ENCODE results near the gene LAMTOR1. TPM values are rescaled to one million over a fixed set of nuclear protein-coding genes. Genes with fewer than 3 reads are reported as not detected.

LAMTOR1 gene
- polyA plus RNA-seq, 3 donors, result 123 to 133 (median 128) TPM

DNA sequence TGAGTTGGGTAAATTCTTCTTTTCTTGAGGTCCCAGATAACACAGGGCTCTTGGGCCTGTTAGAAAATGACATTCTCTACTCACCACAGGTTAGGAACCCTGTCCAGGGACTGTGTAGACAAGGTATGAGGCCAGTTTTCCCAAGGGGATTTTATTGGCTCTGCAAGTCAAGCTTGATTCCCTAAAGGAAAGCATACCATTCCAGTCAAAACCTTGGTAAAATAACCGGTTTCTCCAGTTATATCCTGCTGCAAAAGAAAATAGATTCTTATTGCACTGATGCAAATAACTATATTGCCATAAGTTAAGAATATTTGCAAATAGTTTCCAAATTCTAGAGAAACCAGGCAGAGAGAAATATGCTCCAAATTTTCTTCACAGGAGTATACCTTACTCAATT lies 22.9 kb upstream of the LAMTOR1 start:
- DNase-seq, result no peak

DNA sequence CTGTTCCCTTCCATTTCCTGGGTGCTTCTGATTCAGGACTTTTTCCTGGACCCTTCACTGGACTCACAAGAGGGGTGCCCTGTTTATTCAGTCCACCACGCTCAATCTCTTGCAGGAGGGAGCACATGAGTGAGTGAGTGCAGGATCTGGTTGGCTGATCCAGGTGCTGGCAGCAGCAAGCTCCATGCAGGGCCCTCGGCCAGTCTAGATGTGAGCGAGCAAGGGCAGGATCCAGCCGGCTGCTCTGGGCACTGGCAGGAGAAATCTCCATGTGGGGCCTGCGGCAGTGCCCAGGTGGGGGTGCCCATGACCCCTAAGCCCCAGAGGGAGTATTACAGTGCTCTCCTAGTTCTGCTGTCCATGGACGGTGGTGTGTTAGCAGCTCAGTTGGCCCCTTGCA lies 20.9 kb upstream of the LAMTOR1 start:
- no peak for DNase-seq

DNA sequence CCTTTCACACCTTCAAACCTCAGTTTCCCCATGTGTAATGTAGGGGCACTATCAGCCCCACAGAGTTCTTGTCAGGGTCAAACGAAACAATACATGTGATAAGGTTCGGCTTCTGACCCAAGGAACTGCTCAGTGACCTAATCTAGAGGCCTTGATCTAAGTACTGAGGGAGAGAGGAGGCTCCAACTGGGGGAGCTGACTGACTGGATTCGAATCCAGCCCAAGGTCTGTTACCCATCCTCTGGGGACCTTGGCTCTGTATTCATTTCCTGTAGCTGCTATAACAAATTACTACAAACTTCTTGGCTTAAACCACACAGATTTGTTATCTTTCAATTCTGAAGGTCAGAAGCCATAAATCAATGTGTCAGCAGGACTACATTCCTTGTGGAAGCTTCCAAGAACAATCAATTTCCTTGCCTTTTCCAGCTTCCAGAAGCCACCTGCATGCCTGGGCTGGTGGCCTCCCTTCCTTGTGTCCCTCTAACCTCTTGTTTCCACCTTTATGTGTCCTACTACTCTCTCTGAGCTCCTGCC lies 20.1 kb upstream of the LAMTOR1 start:
- no peak for DNase-seq

DNA sequence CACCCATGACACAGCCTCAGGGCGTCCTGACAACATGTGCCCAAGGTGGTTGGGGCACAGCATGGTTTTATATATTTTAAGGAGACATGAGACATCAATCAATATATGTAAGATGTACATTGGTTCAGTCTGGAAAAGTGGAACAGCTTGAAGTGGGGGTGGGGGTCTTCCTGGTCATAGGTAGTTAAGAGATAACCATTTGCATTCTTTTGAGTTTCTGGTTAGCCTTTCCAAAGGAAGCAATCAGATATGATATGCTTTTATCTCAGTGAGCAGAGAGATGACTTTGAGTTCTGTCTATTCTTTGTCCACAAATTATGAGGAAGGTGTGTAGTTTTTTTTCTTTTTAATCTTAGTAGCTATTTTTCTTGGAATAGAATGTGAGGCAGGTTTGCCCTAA lies 19.5 kb upstream of the LAMTOR1 start:
- no peak for DNase-seq

DNA sequence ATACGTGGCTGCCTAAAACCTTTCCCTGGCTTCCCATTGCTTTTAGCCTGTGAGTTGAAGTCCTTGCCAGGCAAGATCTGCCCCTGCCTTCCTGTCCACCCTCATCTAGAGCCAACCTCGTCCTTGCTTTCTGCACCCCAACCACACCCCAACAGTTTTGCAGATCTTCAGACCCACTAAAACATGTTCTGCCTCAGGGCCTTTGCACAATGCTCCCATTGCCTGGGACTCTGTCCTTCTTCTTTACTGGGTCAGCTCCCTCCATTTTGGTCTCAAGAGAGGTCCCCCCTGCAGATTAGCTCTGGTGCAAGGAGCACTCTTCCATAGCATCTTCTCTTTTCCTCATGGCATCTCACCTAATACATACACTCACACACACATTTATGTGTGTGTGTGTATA lies 17.8 kb upstream of the LAMTOR1 start:
- no peak for DNase-seq

DNA sequence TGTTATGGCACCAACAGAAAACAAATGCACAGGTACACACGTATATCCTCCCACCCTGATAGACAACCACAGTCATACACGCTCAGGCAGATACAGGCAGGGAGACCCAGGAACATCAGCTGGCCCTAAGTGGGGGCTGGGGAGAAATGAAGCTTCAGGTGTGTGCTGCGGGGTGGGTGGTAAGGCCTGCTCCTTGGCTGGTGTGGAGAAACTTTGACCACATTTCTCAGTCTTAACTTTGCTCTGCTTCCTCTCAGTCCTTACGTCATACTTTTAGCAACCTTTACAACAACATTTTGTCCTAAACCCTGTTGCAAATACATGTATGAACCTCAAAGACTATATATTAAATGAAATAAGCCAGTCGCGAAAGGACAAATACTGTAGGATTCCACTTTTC lies 16.1 kb upstream of the LAMTOR1 start:
- DNase-seq, result no peak

DNA sequence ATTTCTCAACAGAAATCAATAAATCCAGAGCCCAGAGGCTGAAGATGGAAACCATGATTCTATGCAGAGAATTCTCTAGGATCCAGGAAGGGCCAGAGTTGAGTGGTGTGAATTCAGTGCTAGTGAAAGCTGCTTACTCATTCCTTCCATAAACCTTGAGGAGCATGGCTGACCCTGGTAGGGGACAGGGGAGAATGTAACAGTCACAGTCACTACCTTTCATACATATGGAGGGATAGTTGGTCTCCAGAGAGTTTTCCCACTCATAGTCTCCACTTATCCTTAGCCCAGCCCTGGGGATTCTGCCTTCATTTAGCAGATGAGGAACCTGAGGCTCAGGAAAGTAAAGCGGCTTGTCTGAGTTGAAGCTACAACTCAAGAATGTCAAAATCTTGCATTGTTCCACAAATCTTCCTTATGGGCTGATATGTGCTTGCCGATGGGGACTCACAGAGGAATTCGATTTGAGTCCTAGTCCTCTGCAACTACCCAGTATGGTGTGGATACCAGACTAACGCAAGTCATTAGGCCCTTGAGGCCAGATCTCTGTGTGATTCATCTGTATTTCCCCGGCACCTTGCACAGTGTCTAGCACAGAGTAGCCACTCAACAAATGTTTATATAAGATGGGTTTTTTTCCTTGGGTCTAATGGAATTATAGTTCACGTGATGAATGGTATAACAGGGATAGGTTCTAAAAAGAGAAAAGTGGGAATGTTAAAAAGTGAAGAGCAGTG lies 13.1 kb upstream of the LAMTOR1 start:
- DNase-seq, result no peak

DNA sequence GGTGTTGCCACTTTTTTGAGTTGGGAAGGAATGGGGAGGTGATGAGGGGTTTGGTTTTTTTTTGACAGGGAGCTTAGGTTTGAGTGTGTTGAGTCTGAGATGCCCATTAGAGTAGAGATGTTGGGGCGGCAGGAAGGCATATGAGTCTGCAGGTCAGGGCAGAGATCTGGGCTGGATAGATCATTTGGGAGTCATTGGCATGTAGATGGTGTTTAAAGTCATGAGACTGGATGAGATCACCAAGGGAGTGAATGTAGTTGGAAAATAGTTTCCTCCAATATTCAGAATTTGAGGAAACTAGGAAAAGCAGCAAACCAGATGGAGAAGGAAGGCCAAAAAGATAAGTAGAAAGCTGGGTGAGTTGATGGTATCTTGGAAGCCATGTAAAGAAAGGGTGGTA lies 11.5 kb upstream of the LAMTOR1 start:
- DNase-seq, result no peak

DNA sequence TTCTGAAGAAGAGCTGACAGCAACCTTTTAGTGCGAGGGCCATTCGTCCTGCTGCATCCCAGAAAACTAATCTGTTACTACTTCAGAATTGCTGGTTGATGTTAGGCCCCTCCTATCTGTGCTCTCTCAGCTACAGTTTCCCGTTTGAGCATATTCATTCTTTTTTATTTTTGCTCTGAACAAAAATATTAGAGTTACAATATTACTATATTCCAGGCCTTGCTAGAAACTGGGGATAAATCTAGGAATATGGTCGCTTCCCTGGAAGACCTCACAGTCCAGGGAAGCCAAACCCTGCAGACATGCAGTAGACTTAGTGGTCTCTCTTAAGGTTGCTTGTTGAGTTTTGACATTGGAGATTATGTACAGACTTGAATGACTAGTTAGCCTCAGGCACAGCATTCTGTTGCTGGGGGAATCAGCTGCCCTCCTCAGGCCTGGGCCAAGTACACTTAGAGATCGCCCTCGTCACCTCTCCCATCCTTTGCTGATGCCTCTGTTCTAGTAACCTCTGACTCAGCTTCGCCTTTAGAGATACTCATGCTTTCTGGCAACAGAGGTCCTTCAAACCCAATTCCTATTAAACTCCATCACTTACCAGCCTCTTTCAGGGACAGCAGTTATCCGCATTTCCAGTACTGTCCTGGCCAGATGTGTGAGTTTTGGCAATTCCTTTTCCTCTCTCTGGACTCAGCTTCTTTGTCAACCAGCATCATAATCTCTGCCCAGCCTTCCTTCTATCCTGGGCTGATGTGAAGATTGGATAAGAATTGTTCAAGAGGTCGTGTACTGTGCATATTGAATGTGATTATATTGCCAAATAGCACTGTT lies 10.1 kb upstream of the LAMTOR1 start:
- no peak for DNase-seq

DNA sequence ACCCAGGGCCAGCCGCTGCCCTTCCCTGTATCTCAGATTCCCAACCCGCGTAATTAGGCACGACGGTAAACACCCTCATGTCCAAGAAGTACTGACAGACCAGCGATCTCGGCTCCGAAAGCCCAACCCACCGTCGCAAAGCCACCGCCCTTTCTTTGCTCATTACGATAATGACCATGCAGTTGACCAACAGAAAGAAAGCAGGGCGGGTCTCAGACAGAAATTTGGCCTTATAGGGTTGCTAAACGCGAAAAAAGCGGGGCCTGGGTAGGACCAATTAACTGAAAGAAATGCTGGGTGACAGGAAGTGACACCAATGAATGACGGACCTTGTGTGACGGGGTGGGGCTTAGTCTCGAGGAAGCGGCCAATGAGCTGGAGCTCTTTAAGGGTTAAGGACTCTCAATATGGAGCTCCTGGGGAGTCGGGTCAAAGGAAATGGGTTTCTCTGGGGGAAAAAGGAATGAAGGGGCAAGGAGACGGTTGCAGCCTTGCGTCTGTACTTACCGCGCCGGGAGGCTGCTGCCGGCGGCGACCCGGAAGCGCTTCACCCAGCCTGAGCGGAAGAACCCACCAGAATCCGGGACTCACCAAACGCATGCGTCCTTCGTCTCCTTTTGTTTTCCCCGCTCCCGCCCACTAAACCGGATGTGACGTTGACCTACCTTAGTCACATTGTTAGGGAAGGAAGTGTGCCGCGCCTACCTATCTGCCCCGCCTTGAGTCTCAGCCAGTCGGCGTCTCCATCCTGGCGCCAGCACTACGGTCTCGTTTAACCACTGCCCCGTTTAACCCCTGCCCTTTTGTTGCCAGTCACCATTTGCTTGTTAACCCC lies 9.3 kb upstream of the LAMTOR1 start, which contains the start of gene ANAPC15:
Gene ANAPC15 (minus strand): TSS at position 553 of the 835 bp plus-strand sequence. CDS start 1,419 bp downstream, outside the sequence.
- DNase-seq, result peak; percentile 100

DNA sequence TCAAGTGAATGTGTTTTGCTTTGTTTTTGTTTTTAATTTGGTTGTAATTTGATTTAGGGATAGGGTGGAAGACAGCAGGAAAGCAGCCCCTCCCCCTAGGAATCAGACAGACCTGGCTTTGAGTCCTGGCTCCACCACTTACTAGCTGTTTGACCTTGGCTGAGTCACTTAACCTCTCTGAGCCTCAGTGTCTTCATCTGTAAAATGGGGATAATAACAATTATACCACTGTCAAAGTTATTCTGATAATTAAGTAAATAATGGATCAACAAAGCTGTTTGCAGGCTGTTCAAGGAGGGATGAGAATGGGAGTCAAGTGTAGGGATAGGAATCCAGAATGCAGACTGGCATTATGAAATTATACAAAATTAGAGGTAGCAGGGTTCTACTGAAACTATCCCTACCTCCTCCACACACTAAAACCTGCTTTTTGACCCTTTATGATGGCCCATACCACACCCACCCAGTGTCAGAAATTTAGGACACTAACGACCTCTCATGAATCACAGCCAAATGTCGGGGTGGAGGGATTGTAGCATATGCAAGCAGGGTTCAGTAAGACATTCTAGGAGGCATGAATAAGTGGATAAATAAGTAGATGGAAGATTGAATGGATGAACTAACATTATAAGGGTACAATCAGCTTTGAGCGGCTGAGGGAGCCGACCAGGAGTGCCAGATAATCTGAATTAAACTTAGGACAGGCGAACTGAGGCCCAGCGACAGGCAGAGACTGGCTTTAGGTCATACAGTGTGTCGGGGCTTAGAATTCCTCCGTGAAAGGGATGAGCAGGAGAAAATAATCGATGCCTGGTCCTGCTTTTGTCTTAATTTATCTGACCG lies 8.4 kb upstream of the LAMTOR1 start:
- no peak for DNase-seq

DNA sequence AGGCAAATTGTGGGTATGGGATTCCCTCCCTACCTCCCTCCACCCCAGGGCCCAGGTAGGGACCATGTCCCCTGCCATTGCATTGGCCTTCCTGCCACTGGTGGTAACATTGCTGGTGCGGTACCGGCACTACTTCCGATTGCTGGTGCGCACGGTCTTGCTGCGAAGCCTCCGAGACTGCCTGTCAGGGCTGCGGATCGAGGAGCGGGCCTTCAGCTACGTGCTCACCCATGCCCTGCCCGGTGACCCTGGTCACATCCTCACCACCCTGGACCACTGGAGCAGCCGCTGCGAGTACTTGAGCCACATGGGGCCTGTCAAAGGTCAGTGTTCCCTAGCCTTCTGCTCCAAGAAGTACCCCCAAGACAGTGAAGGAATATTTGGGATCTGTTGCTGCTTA lies 2.8 kb upstream of the LAMTOR1 start, which contains the start of gene TOMT:
Gene TOMT (plus strand): TSS at position 37 of the 400 bp plus-strand sequence. CDS start 28 bp downstream, at position 65.
- no peak for DNase-seq

DNA sequence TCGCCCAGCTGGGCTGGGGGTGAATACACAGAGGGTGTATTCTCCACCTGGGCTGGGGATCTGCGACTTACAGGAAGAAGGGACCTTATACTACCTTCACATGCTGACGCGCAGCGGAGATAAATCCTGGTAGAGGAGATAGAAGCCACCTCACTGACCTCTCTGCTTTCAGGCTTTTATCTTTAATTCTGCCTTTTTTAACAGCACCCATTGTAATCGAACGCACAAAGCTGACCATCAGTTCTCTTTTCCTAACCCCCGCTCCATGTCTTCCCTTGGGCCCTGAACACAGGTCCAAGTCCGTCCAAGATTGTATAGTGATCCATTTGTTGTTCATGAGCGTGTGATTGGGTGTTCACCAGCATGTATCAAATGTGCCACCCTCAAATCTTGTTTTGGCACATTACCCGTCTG lies 664 bp upstream of the LAMTOR1 start:
- DNase-seq, result no peak

DNA sequence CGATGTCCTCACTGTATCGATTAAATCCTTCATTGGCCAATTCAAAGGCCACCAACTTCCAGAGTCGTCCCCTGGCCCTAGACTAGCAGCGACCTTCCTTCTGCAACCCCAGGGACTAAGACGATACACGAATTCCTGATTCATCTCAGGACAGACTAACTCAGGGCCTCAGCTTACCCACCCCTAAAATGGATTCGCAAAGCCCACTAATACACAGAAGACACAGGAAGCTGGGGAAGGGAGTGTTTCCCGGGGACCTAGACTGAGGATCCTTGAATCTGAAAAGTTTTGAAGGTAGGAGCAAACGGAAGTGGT lies 509 bp downstream of the LAMTOR1 start:
- DNase-seq, result no peak

DNA sequence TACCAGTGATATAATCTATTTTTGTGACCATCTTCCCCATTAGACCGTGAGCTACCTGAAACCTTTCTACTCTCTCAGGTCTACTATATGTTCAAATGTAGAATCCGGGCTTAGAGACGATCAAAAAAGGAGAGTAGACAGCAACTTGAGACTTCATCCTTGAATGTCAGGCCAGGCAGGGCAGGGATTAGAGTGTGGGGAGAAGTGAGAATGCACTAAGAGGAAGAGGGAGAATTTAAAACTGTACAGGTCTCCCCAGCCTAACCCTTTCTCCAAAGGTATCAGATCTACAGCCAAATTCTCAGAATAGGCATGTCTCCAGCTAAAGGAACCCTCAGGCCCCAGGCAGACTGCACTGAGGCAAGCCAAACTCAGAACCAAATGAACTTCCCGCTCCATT lies 935 bp downstream of the LAMTOR1 start:
- DNase-seq, result no peak

DNA sequence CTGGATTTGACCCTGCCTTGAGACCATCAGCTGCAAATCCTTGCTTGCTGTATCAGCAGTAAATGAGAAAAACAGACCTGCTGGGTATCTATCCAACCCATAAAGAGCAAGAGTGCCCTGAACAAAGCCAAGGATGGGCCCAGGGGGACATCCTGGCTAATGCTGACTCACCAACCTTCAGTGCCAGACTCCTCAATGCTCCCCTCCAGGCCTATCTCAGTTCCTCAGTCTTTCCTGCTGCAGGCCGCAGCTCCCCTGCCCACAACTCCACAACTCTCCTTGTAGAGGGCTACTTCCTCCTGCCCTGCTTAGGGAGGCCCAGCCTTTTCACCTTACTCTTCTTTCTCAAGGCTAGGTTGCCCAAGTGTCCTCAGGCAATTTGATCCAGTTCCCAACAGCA lies 2.6 kb downstream of the LAMTOR1 start:
- DNase-seq, result no peak

DNA sequence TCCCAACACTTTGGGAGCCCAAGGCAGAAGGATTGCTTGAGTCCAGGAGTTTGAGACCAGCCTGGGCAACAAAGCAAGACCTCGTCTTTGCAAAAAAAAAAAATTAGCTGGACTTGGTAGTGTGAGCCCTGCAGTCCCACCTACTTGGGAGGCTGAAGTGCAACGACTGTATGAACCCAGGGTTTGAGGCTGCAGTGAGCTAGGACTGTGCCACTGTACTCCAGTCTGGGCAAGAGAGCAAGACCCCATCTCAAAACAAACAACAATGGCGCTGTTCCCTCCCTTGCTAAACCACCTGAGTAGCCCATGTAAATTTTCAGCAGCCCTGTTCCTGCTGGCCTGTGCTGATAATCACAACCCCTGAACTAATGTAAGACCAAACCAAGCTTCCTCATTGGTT lies 3.1 kb downstream of the LAMTOR1 start:
- DNase-seq, result no peak

DNA sequence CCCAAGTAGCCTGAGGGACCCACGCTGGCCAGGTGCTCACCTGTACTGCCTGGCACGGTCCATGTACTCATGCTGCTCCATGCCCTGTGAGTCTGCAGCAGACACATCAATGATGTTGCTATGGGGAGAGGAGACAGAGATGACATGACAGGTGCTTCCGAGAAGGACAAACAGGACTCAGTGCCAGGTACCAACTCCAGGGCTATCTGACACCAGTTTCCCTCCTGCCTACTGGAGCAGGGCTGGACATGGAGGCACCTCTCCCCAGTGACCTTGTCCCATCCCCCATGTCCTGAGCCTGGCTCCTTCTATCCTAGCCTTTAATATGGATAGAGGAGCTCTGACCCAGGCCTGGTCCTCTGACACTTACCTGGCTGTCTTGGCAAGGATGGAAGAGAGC lies 4.4 kb downstream of the LAMTOR1 start:
- DNase-seq, result no peak

DNA sequence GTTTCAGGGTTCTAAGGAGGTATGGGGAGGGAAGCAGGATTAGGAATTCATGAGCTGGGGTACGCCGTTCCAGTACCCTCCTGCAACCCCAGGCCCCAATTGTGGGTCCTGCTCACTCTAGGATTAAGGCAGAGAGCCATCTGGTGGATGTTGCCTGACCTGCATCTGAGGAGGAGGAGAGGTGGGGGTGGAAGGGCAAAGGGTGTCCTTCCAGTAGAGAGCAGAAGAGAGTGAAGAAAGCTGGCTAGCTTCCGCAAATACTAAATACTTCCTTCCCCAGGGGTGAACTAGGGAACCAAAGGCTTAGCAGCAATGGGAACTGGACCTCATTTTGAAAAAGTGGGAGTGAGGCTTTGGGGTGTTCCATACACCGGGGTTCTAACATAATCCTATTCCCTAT lies 11.8 kb downstream of the LAMTOR1 start:
- peak; percentile 73 for DNase-seq

DNA sequence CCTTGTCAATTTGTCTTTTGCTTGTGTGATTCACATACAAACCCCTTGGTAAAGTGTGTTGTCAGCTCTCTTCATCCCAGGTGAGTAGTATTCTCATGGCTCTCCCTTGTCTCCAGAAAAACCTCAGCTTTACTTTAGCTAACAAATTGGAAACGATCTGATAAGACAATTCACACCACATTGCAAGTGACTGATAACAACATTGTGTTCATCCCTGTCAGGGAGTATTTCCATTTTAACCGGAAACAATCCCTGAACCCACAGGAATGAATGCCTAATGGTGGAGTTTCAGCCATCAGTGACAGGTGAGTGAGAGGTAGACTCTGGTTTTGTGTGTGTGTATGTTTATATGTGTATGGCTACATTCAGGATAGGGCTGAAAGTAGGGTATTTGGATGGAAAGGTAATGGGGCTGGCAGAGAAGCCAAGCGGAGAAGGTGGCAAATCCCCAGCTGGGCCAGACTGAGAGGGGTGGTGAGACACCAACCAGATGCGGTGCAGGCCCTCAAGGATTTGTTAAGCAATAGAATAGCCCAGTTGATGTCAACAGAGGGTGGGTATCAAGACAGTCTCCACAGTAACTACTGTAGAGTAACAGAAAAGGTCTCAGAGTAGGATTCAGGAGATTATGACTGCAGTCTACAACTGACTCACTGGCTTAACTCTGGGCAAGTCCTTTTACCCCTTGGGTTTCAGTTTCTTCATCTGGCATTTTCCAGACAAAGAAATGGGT lies 14.9 kb downstream of the LAMTOR1 start:
- no peak for DNase-seq
